Astrocyte of the spinal cord (primary cell): ENCODE results near the gene ST6GAL1.
"Not testable (repeated sequence)": the region's sequence is repeated elsewhere in the genome, so short reads cannot be mapped to it uniquely, and the experiment has no call there.

Source experiments
- DNase-seq: peaks from one replicate; pipeline ENCODE4 v3.0.0; 2011; ENCODE audit warnings: low read depth, low spot score
- H3K4me3 ChIP-seq: 2 replicates; pipeline ENCODE4 v1.5.1; 2011; ENCODE audit warnings: low read depth, mild to moderate bottlenecking, low read length, moderate library complexity
- CTCF ChIP-seq: IDR thresholded peaks from 2 replicates; pipeline ENCODE4 v1.5.1; 2012; ENCODE audit warnings: low read depth, mild to moderate bottlenecking, low read length, inconsistent platforms
- in situ Hi-C: cut with HindIII; loops from 2 replicates; pipeline ENCODE4 v1.10.0; 2017; ENCODE audit warnings: low sequenced_read_pairs

ST6GAL1 gene

GRCh38 chr3:187049462-187050101 lies 119.3 kb downstream of the ST6GAL1 start:
- no peak overlapping the region for H3K4me3 ChIP-seq
- in situ Hi-C loops: no loop called here
- TF ChIP-seq CTCF: no peak
- no peak for DNase-seq

- in situ Hi-C loops: no loop called here
- no peak for DNase-seq
- no peak overlapping the region for H3K4me3 ChIP-seq
- no peak for TF ChIP-seq CTCF
Observed at GRCh38 chr3:187051066-187051465, 120.7 kb downstream of the ST6GAL1 start.

- in situ Hi-C loops: no loop called here
- no peak overlapping the region for H3K4me3 ChIP-seq
- TF ChIP-seq CTCF: no peak
Observed at GRCh38 chr3:187051724-187052366, 121.5 kb downstream of the ST6GAL1 start.

GRCh38 chr3:187052427-187052826 lies 122.1 kb downstream of the ST6GAL1 start:
- H3K4me3 ChIP-seq, in situ Hi-C loops, DNase-seq: not testable (repeated sequence)

More at GRCh38 chr3:187051724-187052366, 121.5 kb downstream of the ST6GAL1 start:
- DNase-seq: no peak

GRCh38 chr3:187054433-187054832 lies 124.1 kb downstream of the ST6GAL1 start:
- DNase-seq, in situ Hi-C loops, H3K4me3 ChIP-seq: not testable (repeated sequence)

- H3K4me3 ChIP-seq, DNase-seq, in situ Hi-C loops: not testable (repeated sequence)
Observed at GRCh38 chr3:187057803-187058202, 127.5 kb downstream of the ST6GAL1 start.

- in situ Hi-C loops: no loop called here
- no peak for TF ChIP-seq CTCF
- no peak overlapping the region for H3K4me3 ChIP-seq
- no peak for DNase-seq
Observed at GRCh38 chr3:187061748-187062147, 131.4 kb downstream of the ST6GAL1 start.

GRCh38 chr3:187062526-187063177 lies 132.3 kb downstream of the ST6GAL1 start:
- in situ Hi-C loops: no loop called here
- no peak overlapping the region for H3K4me3 ChIP-seq
- DNase-seq: peak; percentile 44
- no peak for TF ChIP-seq CTCF
